ENCODE results near the gene ADM5.

The ADM5 gene

GRCh38 chr19:49680421-49681351, 8.7 kb upstream of the ADM5 start:
- peak; percentile 97 for DNase-seq

GRCh38 chr19:49681830-49682229, 7.6 kb upstream of the ADM5 start:
- DNase-seq, result no peak

GRCh38 chr19:49682274-49682673, 7.1 kb upstream of the ADM5 start:
- no peak for DNase-seq

GRCh38 chr19:49683814-49684250, 5.6 kb upstream of the ADM5 start:
- DNase-seq, result no peak

- no peak for DNase-seq
These were observed 5.0 kb upstream of the ADM5 start for GRCh38 chr19:49684251-49684982.

- no peak for DNase-seq
These were observed 4.3 kb upstream of the ADM5 start for GRCh38 chr19:49684983-49685553.

- no peak for DNase-seq
These were observed 3.5 kb upstream of the ADM5 start for GRCh38 chr19:49685845-49686332.

- no peak for DNase-seq
These were observed 2.8 kb upstream of the ADM5 start for GRCh38 chr19:49686503-49687088.

- DNase-seq, result no peak
These were observed 2.2 kb upstream of the ADM5 start for GRCh38 chr19:49687150-49687549.

- DNase-seq, result no peak
These were observed 1.7 kb upstream of the ADM5 start for GRCh38 chr19:49687566-49688316.

GRCh38 chr19:49688531-49689132, 762 bp upstream of the ADM5 start:
- no peak for DNase-seq

- DNase-seq, result no peak
These were observed 773 bp downstream of the ADM5 start for GRCh38 chr19:49690079-49690655.

- peak; percentile 58 for DNase-seq
These were observed 1.4 kb downstream of the ADM5 start, which contains the start of gene CPT1C for GRCh38 chr19:49690656-49691242. Gene CPT1C (plus strand): TSS chr19:49691116. CDS start chr19:49692253, 1,137 bp downstream.

- DNase-seq, result peak; percentile 45
These were observed 2.1 kb downstream of the ADM5 start for GRCh38 chr19:49691243-49692146.

GRCh38 chr19:49692147-49692506, 2.7 kb downstream of the ADM5 start:
- no peak for DNase-seq

- DNase-seq, result no peak
These were observed 6.7 kb downstream of the ADM5 start for GRCh38 chr19:49696115-49696514.

GRCh38 chr19:49696865-49697264, 7.5 kb downstream of the ADM5 start:
- no peak for DNase-seq

GRCh38 chr19:49699364-49699763, 10.0 kb downstream of the ADM5 start:
- DNase-seq, result no peak

GRCh38 chr19:49700563-49700962, 11.2 kb downstream of the ADM5 start:
- DNase-seq, result no peak

- DNase-seq, result no peak
These were observed 11.9 kb downstream of the ADM5 start for GRCh38 chr19:49701271-49701786.

Data from stimulated activated CD4-positive, alpha-beta T cell treated with anti-CD3 and anti-CD28 coated beads, Interleukin-4, amount 100 ng/mL, for 1 hour (primary cell).